ENCODE measurements around the gene EIF4EBP3.

Gene EIF4EBP3

GRCh38 chr5:140547508-140548299 lies at the start of gene EIF4EBP3:
EIF4EBP3 (plus strand) TSS chr5:140547662; CDS start chr5:140547738, 76 bp downstream.
- DNase-seq: no peak
- in situ Hi-C loops (cut with MboI; ENCODE audit: low pct_unique_long_range_greater_than_20kb, low sequenced_read_pairs): no loop called here

- in situ Hi-C loops (cut with MboI; ENCODE audit: low pct_unique_long_range_greater_than_20kb, low sequenced_read_pairs): no loop called here
- no peak for DNase-seq
Measured at GRCh38 chr5:140497897-140498296, 49.6 kb upstream of the EIF4EBP3 start.

DNA sequence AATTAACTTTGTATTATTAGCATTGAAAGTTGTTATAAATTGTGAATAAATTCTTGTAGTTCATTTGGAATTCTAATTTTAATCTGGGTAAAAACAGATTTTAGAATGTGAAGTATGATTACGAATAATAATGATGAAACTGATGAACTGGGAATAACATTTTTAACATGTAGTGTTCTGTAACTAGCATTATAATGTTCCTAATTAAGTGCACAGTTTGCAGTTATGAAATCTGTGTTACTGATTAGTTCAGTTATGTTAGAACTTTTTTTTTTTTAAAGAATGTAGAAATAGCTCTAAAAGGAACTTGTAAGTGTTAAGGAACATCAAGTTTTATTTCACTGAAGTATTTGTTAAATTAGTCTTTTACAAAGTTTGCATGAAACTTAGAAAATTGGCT lies 48.9 kb upstream of the EIF4EBP3 start:
- in situ Hi-C loops (cut with MboI; ENCODE audit: low pct_unique_long_range_greater_than_20kb, low sequenced_read_pairs): no loop called here
- DNase-seq: no peak

GRCh38 chr5:140502834-140503233 lies 44.6 kb upstream of the EIF4EBP3 start:
- DNase-seq: no peak
- in situ Hi-C loops (cut with MboI; ENCODE audit: low pct_unique_long_range_greater_than_20kb, low sequenced_read_pairs): no loop called here

GRCh38 chr5:140509898-140510297 lies 37.6 kb upstream of the EIF4EBP3 start:
- no peak for DNase-seq
- in situ Hi-C loops (cut with MboI; ENCODE audit: low pct_unique_long_range_greater_than_20kb, low sequenced_read_pairs): no loop called here

DNA sequence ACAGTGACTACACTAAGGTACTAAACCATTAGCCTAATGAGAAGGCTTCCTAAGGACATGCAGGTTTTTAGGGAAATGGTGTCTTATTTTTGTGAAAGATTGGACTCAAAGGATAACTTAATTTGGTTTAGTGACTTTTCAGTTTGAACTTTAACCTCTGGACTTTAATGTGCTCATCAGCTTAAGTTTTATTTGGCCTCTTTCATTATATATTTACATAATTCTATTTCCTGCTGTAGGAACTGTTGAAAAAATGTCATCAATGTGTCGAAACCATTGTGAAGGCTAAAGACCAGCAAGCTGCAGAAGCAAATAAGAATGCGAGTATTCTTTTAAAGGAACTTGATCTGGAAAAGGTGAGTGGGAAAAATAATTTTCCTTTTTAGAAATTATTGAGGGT lies 34.3 kb upstream of the EIF4EBP3 start:
- in situ Hi-C loops (cut with MboI; ENCODE audit: low pct_unique_long_range_greater_than_20kb, low sequenced_read_pairs): no loop called here
- no peak for DNase-seq

GRCh38 chr5:140524003-140524402 lies 23.5 kb upstream of the EIF4EBP3 start:
- no peak for DNase-seq
- in situ Hi-C loops (cut with MboI; ENCODE audit: low pct_unique_long_range_greater_than_20kb, low sequenced_read_pairs): no loop called here

DNA sequence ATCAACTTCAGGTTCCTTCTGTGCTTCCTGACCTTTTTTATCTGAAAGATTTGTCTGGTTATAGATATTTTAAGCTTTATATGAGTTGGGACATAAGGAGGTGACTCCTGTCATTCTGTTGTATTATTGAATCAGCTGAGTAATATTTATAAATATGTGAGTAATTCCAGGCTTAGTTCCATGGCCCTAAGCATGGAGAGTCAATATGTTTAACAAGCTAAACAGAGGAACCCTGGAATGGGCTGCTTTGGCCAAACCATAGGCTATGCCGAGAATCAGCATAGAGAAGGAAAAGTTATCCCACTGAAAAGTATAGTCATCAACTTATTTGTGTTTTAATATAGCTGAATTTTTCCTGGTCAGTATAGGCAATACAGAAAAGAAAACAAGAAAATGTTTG lies 7.2 kb upstream of the EIF4EBP3 start:
- DNase-seq: no peak

DNA sequence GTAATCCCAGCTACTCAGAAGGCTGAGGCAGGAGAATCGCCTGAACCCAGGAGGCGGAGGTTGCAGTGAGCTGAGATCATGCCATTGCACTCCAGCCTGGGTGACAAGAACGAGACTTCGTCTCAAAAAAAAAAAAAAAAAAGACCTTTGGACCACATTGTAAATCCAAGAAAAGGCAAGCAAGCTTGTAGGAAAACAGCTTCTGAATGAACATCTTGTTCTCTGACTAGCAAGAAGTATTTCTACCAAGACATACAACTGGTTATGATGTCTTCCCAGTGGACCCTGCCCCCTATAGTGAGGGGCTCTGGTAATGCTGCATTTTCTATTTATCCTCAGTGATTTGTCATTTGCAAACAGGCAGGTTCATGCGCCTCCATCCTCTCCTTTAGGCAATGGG lies 4.5 kb upstream of the EIF4EBP3 start:
- in situ Hi-C loops (cut with MboI; ENCODE audit: low pct_unique_long_range_greater_than_20kb, low sequenced_read_pairs): no loop called here
- DNase-seq: no peak

More for the DNA sequence above, 7.2 kb upstream of the EIF4EBP3 start:
- in situ Hi-C loops (cut with MboI; ENCODE audit: low pct_unique_long_range_greater_than_20kb, low sequenced_read_pairs): no loop called here

GRCh38 chr5:140544986-140545385 lies 2.5 kb upstream of the EIF4EBP3 start:
- DNase-seq: no peak
- in situ Hi-C loops (cut with MboI; ENCODE audit: low pct_unique_long_range_greater_than_20kb, low sequenced_read_pairs): no loop called here

- in situ Hi-C loops (cut with MboI; ENCODE audit: low pct_unique_long_range_greater_than_20kb, low sequenced_read_pairs): no loop called here
- no peak for DNase-seq
Measured at GRCh38 chr5:140545606-140546005, 1.9 kb upstream of the EIF4EBP3 start.

GRCh38 chr5:140546851-140547507 lies 483 bp upstream of the EIF4EBP3 start:
- no peak for DNase-seq
- in situ Hi-C loops (cut with MboI; ENCODE audit: low pct_unique_long_range_greater_than_20kb, low sequenced_read_pairs): no loop called here

DNA sequence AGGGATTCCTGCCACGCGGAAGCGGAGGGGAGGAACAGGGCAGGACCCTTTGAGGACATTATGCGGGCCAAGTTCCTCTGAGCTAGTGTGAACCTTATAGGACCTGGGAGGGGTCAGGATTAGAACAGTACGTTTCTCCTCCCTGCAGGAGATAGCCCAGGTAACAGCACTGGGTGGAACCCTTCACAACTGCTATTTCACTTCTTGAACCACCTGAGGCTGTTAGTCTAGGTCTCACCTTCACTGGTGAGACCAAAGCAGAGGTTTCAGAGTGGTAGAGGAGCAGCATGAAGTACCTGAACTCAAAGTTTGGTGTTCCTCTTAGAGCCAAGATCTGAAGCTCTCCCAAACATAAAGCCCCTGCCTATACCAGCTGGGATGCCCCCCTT lies 832 bp downstream of the EIF4EBP3 start:
- no peak for DNase-seq
- in situ Hi-C loops (cut with MboI; ENCODE audit: low pct_unique_long_range_greater_than_20kb, low sequenced_read_pairs): no loop called here

- in situ Hi-C loops (cut with MboI; ENCODE audit: low pct_unique_long_range_greater_than_20kb, low sequenced_read_pairs): no loop called here
- DNase-seq: no peak
Measured at GRCh38 chr5:140548791-140549190, 1.3 kb downstream of the EIF4EBP3 start.

GRCh38 chr5:140549237-140550144 lies 2.0 kb downstream of the EIF4EBP3 start:
- DNase-seq: peak; percentile 82
- in situ Hi-C loops (cut with MboI; ENCODE audit: low pct_unique_long_range_greater_than_20kb, low sequenced_read_pairs): no loop called here

DNA sequence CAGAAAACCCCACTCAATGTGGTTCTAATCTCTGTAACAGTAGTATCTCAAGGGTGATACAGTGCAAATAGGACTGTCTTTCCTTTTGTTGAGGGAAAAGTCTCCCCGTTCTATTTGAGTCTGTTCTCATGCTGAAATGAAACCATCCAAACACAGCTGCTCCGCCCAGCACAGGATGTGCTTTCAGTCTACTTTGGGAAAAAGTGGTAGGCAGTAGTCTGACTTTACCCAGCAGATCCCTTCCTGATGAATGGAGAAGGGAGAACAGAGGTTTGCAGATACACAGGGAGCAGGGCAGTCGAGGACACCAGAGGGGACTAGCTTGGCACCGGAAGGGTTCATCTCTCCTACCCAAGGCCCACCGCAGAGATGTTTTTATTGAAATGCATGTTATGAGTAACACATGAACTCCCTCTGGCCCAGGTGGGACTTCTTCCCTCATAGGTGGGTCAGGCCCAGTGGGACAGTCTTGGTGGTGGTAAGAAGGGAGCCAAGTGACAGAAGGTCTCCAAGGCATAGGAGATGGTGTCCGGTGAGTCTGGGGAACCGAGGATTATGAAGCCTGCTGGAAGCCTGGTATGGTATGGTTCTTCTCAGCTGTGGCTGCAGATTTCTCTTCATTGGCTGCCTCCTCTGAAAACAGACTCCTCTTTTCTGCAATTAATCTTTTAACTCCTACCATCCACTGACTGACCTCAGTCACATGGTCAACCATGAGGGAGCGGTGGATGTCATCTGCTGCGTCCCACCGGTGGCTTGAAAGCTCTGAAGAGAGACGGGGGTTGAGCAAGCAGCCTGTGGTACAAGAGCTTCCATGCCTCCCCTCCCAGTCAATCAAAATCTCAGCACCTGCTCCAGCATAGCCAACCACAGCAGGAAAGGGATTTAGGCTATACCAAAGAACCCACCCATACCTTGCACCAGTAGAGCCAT lies 3.0 kb downstream of the EIF4EBP3 start:
- DNase-seq: no peak
- in situ Hi-C loops (cut with MboI; ENCODE audit: low pct_unique_long_range_greater_than_20kb, low sequenced_read_pairs): no loop called here

DNA sequence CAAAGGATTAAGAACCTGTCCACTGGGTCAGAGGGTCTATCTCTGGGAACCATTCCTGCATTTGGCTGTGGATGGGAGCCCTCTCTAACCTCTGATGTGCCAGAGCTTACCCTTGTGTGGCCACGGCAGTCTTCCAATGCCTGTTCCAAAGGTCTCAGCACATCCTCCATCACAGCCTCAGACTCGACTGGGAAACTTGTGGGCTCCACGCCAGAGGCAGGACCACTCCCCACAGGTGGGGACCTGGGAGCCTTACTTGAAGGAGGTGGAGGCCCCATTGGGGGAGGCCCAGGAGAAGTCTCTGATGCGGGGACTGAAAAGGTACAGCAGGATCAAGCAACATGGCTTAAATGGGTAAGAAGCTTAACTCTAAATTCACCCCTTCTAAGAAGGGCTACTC lies 4.4 kb downstream of the EIF4EBP3 start:
- DNase-seq: no peak
- in situ Hi-C loops (cut with MboI; ENCODE audit: low pct_unique_long_range_greater_than_20kb, low sequenced_read_pairs): no loop called here

DNA sequence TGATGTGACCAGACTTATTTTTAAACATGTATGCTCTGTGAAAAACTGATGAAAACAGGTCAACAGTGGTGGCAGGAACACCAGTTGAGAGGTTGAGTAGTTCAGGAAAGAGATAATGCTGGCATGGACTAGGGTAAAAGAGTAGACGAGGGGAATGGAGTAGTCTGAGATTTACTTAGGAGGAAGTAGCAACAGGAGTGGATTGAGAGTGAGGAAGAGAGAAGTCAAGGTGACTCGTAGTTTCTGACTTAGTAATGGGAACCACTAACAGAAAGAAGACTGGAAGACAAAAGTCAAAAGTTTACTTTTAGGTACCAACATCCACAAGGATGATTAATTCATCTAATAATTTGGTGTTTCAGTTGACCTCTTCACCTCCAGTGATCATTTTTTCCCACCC lies 6.2 kb downstream of the EIF4EBP3 start:
- in situ Hi-C loops (cut with MboI; ENCODE audit: low pct_unique_long_range_greater_than_20kb, low sequenced_read_pairs): no loop called here
- DNase-seq: no peak

DNA sequence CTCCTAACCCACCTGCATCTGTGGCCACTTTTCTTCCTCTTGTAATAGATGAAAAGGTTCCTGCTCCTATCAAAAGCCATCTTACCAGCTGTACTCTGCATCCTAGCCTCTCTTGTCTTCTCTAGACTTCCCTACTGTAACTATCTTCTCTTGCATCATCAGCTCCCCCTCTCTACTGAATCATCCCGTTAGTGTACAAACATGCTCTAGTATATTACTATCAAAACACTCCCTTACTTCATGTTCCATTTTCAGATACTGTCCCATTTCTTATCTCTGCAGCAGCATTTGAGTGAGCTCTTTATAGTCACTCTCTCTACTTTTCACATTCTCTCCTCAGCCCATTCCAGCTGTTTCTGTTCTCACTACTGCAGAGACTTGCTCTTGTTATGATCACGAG lies 7.0 kb downstream of the EIF4EBP3 start:
- DNase-seq: no peak
- in situ Hi-C loops (cut with MboI; ENCODE audit: low pct_unique_long_range_greater_than_20kb, low sequenced_read_pairs): no loop called here

All from KBM-7 (cell line).